ENCODE data around the gene GAB4. TPM values are rescaled to one million over a fixed set of nuclear protein-coding genes. Genes with fewer than 3 reads are reported as not detected.

GAB4 gene
- polyA plus RNA-seq, 2 of the 4 experiments (the other 2 are of a cell fraction) = not detected

DNA sequence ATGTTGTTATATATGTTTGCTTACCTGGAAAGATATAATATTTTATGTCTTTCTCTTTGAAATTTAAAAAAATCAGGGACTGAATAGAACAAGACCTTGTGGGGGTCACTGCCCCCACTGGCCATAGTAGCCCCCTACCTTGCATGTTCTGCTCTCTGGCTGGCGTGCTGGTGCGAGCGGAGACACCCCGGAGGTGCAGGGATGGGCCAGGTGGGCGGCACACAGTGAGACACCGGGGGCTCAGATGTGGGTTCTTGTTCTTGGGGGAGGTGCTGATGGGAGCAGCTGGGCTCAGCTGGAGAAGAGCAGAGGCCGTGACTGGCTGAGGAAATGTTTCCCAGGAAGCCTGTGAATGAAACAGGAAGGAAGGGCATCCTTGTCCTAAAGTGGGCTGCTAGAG, 20.2 kb downstream of the GAB4 start:
- FAIRE-seq = no peak
- no peak for DNase-seq (ENCODE audit: low read depth in 1 of 2, low spot score in 1 of 2)
- no peak for ATAC-seq
- 55% methylated on average over 5 of the region's 7 CpGs for WGBS (ENCODE audit: missing lambda C conversion rate)
- Histone ChIP-seq H3K9me3 (no peaks in the 10 kb centered on the region), H3K4me2 (no peak overlapping the region), H3K4me1 (no peaks in the 10 kb centered on the region), H3K27ac (no peak overlapping the region), H3K4me3 (no peak overlapping the region)
- no peak for TF ChIP-seq NPAS2 (CRISPR knock-in tag; IDR thresholded peaks at IDR 0.05; ENCODE audit: borderline replicate concordance)
- TF ChIP-seq KDM5A (IDR thresholded peaks at IDR 0.05) = no peak
- no peak for TF ChIP-seq CBX2 (IDR thresholded peaks at IDR 0.05; ENCODE audit: borderline replicate concordance, low read depth)
- TF ChIP-seq SMC3 (IDR thresholded peaks at IDR 0.05) = no peak
- no peak for TF ChIP-seq MYC (IDR thresholded peaks at IDR 0.05; ENCODE audit: borderline replicate concordance, low read length)
- TF ChIP-seq RFX5 (IDR thresholded peaks at IDR 0.05) = no peak
- TF ChIP-seq JUNB (IDR thresholded peaks at IDR 0.05) = no peak
- TF ChIP-seq CEBPB (IDR thresholded peaks at IDR 0.05) = no peak
- TF ChIP-seq POLR2A (IDR thresholded peaks at IDR 0.05; ENCODE audit: low read length) = no peak
- TF ChIP-seq EP300 (IDR thresholded peaks at IDR 0.05) = no peak
- no peak for TF ChIP-seq HOXB5 (CRISPR knock-in tag; IDR thresholded peaks at IDR 0.05)
- TF ChIP-seq, protein P1, sequence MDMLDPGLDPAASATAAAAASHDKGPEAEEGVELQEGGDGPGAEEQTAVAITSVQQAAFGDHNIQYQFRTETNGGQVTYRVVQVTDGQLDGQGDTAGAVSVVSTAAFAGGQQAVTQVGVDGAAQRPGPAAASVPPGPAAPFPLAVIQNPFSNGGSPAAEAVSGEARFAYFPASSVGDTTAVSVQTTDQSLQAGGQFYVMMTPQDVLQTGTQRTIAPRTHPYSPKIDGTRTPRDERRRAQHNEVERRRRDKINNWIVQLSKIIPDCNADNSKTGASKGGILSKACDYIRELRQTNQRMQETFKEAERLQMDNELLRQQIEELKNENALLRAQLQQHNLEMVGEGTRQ (IDR thresholded peaks at IDR 0.05) = no peak
- no peak for TF ChIP-seq BHLHE40 (IDR thresholded peaks at IDR 0.05; ENCODE audit: low read depth, low read length)
- TF ChIP-seq, protein P2, sequence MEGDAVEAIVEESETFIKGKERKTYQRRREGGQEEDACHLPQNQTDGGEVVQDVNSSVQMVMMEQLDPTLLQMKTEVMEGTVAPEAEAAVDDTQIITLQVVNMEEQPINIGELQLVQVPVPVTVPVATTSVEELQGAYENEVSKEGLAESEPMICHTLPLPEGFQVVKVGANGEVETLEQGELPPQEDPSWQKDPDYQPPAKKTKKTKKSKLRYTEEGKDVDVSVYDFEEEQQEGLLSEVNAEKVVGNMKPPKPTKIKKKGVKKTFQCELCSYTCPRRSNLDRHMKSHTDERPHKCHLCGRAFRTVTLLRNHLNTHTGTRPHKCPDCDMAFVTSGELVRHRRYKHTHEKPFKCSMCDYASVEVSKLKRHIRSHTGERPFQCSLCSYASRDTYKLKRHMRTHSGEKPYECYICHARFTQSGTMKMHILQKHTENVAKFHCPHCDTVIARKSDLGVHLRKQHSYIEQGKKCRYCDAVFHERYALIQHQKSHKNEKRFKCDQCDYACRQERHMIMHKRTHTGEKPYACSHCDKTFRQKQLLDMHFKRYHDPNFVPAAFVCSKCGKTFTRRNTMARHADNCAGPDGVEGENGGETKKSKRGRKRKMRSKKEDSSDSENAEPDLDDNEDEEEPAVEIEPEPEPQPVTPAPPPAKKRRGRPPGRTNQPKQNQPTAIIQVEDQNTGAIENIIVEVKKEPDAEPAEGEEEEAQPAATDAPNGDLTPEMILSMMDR (IDR thresholded peaks at IDR 0.05) = no peak
- no peak for TF ChIP-seq POLR2AphosphoS2 (conservative IDR thresholded peaks at IDR 0.05; ENCODE audit: low read length)
- no peak for TF ChIP-seq HDAC2 (IDR thresholded peaks at IDR 0.05)
- no peak for TF ChIP-seq NFE2L2 (conservative IDR thresholded peaks at IDR 0.05; ENCODE audit: low read length)
- no peak for TF ChIP-seq ZFP36 (IDR thresholded peaks at IDR 0.05; ENCODE audit: borderline replicate concordance, partially characterized antibody)
- TF ChIP-seq, protein P3, sequence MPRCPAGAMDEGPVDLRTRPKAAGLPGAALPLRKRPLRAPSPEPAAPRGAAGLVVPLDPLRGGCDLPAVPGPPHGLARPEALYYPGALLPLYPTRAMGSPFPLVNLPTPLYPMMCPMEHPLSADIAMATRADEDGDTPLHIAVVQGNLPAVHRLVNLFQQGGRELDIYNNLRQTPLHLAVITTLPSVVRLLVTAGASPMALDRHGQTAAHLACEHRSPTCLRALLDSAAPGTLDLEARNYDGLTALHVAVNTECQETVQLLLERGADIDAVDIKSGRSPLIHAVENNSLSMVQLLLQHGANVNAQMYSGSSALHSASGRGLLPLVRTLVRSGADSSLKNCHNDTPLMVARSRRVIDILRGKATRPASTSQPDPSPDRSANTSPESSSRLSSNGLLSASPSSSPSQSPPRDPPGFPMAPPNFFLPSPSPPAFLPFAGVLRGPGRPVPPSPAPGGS (IDR thresholded peaks at IDR 0.05) = no peak
- no peak for TF ChIP-seq FOXS1 (CRISPR knock-in tag; IDR thresholded peaks at IDR 0.05)
- ChIA-PET CTCF (no interaction called here), POLR2A (no interaction called here)

DNA sequence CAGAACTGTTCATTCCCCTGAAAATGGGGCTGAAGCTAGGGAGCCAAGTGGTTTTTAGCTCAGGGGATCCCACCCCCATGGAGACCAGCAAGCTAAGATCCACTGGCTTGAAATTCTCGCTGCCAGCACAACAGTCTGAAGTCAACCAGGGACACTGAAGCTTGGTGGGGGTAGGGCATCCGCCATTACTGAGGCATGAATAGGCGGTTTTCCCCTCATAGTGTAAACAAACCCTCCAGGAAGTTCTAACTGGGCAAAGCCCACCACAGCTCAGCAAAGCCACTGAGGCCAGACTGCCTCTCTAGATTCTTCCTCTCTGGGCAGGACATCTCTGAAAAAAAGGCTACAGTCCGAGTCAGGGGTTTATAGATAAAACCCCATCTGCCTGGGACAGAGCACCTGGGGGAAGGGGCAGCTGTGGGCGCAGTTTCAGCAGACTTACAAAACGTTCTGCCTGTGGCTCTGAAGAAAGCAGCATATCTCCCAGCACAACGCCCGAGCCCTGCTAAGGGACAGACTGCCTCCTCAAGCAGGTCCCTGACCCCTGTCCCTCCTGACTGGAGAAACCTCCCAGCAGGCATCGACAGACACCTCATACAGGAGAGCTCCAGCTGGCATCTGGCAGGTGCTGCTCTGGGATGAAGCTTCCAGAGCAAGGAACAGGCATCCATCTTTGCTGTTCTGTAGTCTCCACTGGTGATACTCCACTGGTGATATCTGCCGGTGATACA, 32.7 kb downstream of the GAB4 start:
- DNase-seq (ENCODE audit: low read depth in 1 of 2, low spot score in 1 of 2) = no peak
- Histone ChIP-seq H3K4me2 (no peak overlapping the region), H3K9me3 (no peaks in the 10 kb centered on the region), H3K4me3 (no peak overlapping the region), H3K27ac (no peak overlapping the region), H3K4me1 (no peaks in the 10 kb centered on the region)
- ATAC-seq = no peak
- WGBS (ENCODE audit: missing lambda C conversion rate) = 22% methylated on average over 6 of the region's 10 CpGs
- ChIA-PET CTCF (no interaction called here), POLR2A (no interaction called here)
- no peak for FAIRE-seq
- no peak for TF ChIP-seq KDM1A (IDR thresholded peaks at IDR 0.05; ENCODE audit: low read depth)
- no peak for TF ChIP-seq MAZ (IDR thresholded peaks at IDR 0.05; ENCODE audit: borderline replicate concordance, low read depth, low read length)
- TF ChIP-seq, protein P4, sequence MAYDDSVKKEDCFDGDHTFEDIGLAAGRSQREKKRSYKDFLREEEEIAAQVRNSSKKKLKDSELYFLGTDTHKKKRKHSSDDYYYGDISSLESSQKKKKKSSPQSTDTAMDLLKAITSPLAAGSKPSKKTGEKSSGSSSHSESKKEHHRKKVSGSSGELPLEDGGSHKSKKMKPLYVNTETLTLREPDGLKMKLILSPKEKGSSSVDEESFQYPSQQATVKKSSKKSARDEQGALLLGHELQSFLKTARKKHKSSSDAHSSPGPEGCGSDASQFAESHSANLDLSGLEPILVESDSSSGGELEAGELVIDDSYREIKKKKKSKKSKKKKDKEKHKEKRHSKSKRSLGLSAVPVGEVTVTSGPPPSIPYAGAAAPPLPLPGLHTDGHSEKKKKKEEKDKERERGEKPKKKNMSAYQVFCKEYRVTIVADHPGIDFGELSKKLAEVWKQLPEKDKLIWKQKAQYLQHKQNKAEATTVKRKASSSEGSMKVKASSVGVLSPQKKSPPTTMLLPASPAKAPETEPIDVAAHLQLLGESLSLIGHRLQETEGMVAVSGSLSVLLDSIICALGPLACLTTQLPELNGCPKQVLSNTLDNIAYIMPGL (CRISPR knock-in tag; IDR thresholded peaks at IDR 0.05; ENCODE audit: borderline replicate concordance) = no peak
- TF ChIP-seq FOSL2 (IDR thresholded peaks at IDR 0.05) = no peak
- no peak for TF ChIP-seq FOSL2 (CRISPR knock-in tag; IDR thresholded peaks at IDR 0.05)
- TF ChIP-seq, protein P2 (IDR thresholded peaks at IDR 0.05) = no peak
- no peak for TF ChIP-seq SMC3 (IDR thresholded peaks at IDR 0.05)
- no peak for TF ChIP-seq CEBPB (IDR thresholded peaks at IDR 0.05)
- no peak for TF ChIP-seq HOXA7 (CRISPR knock-in tag; IDR thresholded peaks at IDR 0.05)

Data from A549 (cell line).